Neutrophil (primary cell): ENCODE results near the gene XBP1.

Experiments
- H3K27ac ChIP-seq: fragments of 200-600 bp; sonication (generic); 2 replicates; pipeline ENCODE4 v1.5.1; 2016; ENCODE audit warnings: mild to moderate bottlenecking, moderate library complexity
- H3K27me3 ChIP-seq: fragments of 200-600 bp; sonication (generic); 2 replicates; pipeline ENCODE4 v1.6.0; 2016; ENCODE audit warnings: mild to moderate bottlenecking
- H3K36me3 ChIP-seq: fragments of 200-600 bp; sonication (generic); 2 replicates; pipeline ENCODE4 v1.5.1; 2017
- H3K4me1 ChIP-seq, 2 experiments: fragments of 200-600 bp in 1 of 2; sonication (generic) in 1 of 2; 1 replicate in 1 of 2; 2 replicates in 1 of 2; pipeline versions ENCODE4 v1.5.1 to v1.6.1; 2013 to 2016; ENCODE audit warnings: low read depth in 1 of 2, low read length in 1 of 2, mild to moderate bottlenecking in 1 of 2, moderate library complexity in 1 of 2; ENCODE audit not compliant: control insufficient read depth in 1 of 2, insufficient read depth in 1 of 2
- H3K4me3 ChIP-seq, 2 experiments: fragments of 200-600 bp in 1 of 2; sonication (generic) in 1 of 2; 1 replicate in 1 of 2; 2 replicates in 1 of 2; pipeline ENCODE4 v1.5.1; 2013 to 2016; ENCODE audit warnings: low read depth in 1 of 2, low read length in 1 of 2, mild to moderate bottlenecking in 1 of 2, moderate library complexity in 1 of 2
- H3K9me3 ChIP-seq: fragments of 200-600 bp; sonication (generic); 2 replicates; pipeline ENCODE4 v1.5.1; 2016
- TF ChIP-seq, protein P1 (sequence below): fragments of 200-600 bp; sonication (generic); IDR thresholded peaks from 2 replicates; pipeline ENCODE4 v1.5.1; 2016; ENCODE audit warnings: antibody characterized with exemption

The XBP1 gene

DNA sequence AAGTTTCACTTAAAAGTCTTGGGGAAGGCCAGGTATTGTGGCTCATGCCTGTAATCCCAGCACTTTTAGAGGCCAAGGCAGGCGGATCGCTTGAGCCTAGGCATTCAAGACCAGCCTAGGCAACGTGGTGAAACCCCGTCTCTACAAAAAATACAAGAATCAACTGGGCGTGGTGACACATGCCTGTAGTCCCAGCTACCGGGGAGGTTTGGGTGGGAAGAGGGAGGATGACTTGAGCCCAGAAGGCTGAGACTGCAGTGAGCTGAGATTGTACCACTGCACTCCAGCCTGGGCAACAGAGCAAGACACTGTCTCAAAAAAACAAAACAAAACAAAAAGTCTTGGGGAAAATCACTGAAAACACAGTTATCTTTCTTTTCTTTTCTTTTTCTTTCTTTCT lies 15.4 kb upstream of the XBP1 start:
- H3K27ac ChIP-seq = no peak overlapping the region
- H3K27me3 ChIP-seq = no peaks in the 10 kb centered on the region
- TF ChIP-seq, protein P1, sequence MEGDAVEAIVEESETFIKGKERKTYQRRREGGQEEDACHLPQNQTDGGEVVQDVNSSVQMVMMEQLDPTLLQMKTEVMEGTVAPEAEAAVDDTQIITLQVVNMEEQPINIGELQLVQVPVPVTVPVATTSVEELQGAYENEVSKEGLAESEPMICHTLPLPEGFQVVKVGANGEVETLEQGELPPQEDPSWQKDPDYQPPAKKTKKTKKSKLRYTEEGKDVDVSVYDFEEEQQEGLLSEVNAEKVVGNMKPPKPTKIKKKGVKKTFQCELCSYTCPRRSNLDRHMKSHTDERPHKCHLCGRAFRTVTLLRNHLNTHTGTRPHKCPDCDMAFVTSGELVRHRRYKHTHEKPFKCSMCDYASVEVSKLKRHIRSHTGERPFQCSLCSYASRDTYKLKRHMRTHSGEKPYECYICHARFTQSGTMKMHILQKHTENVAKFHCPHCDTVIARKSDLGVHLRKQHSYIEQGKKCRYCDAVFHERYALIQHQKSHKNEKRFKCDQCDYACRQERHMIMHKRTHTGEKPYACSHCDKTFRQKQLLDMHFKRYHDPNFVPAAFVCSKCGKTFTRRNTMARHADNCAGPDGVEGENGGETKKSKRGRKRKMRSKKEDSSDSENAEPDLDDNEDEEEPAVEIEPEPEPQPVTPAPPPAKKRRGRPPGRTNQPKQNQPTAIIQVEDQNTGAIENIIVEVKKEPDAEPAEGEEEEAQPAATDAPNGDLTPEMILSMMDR = no peak
- H3K9me3 ChIP-seq = no peaks in the 10 kb centered on the region
- H3K36me3 ChIP-seq = no peaks in the 10 kb centered on the region
- H3K4me3 ChIP-seq = no peak overlapping the region
- H3K4me1 ChIP-seq = peaks cover 47% of the 10 kb centered on the region in 2 experiments

DNA sequence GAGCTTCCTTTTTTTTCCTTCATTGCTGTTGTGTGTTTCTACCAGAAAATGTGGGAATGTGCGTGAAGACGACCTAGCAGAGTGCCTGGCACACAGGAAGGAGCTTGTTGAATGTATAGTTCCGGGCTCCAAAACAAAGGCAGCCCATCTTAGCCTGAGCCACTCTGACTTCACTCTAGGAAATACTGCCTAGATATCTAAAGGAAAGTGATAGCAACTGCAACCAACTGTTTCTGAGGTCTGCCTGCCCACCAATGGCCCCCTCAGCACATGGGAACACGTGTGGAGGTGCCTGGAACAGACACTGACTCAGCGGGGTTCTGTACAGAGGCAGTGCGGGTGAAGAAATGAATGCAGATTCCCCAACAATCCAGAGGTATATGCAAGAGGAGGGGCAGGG lies 14.7 kb upstream of the XBP1 start:
- H3K36me3 ChIP-seq = no peaks in the 10 kb centered on the region
- no peak overlapping the region for H3K27ac ChIP-seq
- H3K4me1 ChIP-seq = peaks cover 53 to 54% of the 10 kb centered on the region in 2 experiments

DNA sequence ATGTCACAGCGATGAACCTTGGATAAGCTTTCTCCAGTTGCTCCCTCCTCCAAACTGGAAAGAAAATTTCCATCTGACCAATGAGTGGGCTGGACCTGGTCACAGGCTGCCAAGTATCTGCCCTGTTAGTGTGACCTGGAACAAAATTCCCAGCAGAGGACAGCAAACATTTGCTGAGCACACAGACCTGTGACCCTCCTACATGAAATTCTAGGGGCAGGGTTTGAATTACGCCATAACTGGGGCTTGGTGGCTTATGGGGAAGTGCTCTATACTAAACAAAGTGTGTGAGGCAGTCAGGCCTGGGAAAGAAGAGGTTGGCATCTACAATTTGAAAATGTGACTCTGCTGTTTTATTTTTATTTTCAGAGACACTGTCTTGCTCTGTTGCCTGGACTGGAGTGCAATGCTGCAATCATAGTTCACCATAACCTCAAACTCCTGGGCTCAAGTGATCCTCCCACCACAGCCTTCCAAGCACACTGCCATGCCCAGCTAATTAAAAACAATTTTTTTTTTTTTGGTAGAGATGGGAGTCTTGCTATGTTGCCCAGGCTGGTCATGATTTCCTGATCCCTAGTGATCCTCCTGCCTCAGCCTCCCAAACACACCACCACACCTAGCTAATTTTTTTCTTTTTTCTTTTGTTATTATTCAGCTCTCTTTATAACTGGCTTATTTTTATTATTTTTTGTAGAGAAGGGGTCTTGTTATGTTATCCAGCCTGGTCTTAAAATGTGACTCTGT lies 13.6 kb upstream of the XBP1 start:
- no peak overlapping the region for H3K4me3 ChIP-seq
- TF ChIP-seq, protein P1 = no peak
- H3K36me3 ChIP-seq = no peaks in the 10 kb centered on the region
- peaks cover 54 to 57% of the 10 kb centered on the region in 2 experiments for H3K4me1 ChIP-seq
- no peaks in the 10 kb centered on the region for H3K27me3 ChIP-seq
- no peaks in the 10 kb centered on the region for H3K9me3 ChIP-seq
- peak overlapping the region; percentile 57 for H3K27ac ChIP-seq

More for the DNA sequence above, 14.7 kb upstream of the XBP1 start:
- no peak overlapping the region for H3K4me3 ChIP-seq
- no peaks in the 10 kb centered on the region for H3K27me3 ChIP-seq
- H3K9me3 ChIP-seq = no peaks in the 10 kb centered on the region
- TF ChIP-seq, protein P1 = no peak

DNA sequence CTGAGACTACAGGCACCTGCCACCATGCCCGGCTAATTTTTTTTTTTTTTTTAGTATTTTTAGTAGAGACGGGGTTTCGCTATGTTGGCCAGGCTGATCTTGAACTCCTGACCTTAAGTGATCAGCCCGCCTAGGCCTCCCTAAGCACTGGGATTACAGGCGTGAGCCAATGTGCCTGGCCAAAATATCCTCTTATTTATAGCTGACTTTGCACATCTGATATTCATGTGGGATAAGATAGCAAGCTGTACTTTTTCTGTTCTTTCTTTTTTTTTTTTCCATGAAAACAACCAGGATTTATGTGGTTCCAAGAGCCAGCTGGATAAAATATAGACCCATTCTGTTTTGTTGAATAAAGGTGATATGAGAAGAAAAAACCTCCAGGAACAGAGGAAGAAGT lies 12.1 kb upstream of the XBP1 start:
- Histone ChIP-seq H3K9me3 (no peaks in the 10 kb centered on the region), H3K27me3 (no peaks in the 10 kb centered on the region), H3K4me1 (peaks cover 53 to 62% of the 10 kb centered on the region in 2 experiments), H3K27ac (peak overlapping the region; percentile 54), H3K4me3 (no peak overlapping the region), H3K36me3 (no peaks in the 10 kb centered on the region)
- TF ChIP-seq, protein P1 = no peak

DNA sequence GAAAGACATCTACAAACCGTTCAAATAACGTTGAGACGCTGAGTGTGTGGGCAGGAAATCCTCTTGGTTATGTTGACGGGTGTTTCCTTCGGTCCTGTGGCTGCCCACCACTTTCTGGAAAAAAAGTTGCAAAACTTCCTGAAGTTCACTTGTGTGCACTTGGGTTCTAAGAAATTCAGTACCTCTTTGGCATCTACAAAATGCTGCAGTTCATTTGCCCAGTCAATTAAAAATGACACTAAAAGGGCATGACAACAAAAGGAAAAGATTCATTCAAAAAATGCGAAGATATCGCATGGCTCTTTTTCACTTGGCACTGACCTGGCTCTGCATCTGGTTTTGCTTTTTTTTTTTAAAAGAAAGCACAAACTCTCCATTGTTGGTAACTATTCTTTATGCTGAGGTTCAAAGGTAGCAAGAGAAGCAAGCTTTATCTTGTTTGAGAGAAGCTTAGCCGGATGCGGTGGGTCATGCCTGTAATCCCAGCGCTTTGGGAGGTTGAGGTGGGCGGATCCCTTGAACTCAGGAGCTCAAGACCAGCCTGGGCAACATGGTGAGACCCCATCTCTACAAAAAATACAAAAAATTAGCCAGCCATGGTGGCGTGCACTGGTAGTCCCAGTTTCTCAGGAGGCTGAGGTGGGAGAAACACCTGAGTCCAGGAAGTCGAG lies 10.6 kb upstream of the XBP1 start:
- TF ChIP-seq, protein P1 = no peak
- H3K27ac ChIP-seq = peak overlapping the region; percentile 54
- H3K36me3 ChIP-seq = no peaks in the 10 kb centered on the region
- H3K9me3 ChIP-seq = no peaks in the 10 kb centered on the region
- no peaks in the 10 kb centered on the region for H3K27me3 ChIP-seq
- H3K4me1 ChIP-seq = peaks cover 53 to 62% of the 10 kb centered on the region in 2 experiments
- peak overlapping the region; percentile 33 to 44 for H3K4me3 ChIP-seq
